NCI-H2107 (cell line): ENCODE data around the gene NOXO1.

Source experiments
- DNase-seq: peaks from one replicate; lab custom pipeline; 2025; lab: John Stamatoyannopoulos, UW

The NOXO1 gene

DNA sequence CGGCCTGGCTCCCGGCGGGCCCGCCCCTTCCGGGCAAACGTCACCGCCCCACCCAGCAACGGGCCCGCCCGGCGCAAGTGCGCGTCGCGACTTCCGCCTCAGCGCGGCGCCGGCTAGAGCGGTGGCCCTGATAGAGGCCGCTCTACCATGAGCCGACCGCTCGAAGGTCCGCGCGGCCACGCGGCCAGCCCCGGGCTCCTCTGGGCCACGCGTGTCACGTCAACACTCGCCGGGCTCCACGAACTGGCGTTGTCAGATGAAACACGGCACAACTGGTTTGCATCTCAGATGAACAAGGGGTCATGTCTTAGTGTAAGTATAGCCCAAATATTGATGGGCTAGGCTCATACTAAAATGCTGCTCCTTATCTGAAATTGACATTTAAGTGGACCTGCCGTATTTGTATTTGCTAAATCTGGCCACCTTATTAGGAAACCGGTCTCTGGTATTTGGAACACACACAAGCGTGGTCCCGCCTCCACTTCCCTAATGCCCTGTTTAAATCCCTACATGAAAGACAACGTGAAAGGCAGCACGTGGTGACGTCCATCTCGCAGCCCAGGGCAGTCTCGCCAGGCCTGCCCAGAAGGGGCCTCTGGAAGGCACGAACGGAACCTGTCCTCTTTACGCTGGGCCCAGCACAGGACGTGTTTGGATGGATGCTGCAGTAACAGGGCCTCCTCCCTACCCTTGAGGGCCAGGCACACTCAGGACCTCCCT is 28.7 kb upstream of the NOXO1 start, which contains the start of gene ZNF598:
TSS of gene ZNF598 (minus strand) at position 31 of the 720 bp plus-strand sequence.
- DNase-seq: peak; percentile 59

DNA sequence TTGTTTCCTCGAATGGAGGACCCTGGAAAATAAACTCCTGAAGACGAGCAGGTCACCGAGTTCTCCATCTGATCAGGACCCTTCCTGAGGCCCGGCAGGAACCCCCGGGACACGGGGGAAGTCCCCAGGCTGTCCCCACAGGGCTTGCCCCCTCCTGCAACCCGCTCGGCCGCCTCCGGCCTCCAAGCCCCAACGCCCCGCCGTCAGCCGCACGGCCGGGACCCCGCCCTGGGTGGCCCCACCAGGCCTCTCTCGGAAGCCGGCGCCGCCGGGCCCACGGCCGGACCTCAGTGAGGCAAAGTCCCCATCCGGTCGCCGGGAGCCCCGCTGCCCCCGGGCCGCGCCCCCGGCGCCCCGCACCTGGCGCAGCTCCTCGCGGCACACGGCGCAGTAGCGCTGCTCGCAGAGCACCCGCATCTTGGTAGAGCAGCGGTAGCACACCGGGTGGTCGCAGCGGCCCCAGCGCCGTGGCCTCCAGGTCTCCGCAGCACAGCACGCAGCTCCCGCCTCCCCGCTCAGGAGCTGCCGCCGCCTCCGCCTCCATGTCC is 28.0 kb upstream of the NOXO1 start:
- no peak for DNase-seq

DNA sequence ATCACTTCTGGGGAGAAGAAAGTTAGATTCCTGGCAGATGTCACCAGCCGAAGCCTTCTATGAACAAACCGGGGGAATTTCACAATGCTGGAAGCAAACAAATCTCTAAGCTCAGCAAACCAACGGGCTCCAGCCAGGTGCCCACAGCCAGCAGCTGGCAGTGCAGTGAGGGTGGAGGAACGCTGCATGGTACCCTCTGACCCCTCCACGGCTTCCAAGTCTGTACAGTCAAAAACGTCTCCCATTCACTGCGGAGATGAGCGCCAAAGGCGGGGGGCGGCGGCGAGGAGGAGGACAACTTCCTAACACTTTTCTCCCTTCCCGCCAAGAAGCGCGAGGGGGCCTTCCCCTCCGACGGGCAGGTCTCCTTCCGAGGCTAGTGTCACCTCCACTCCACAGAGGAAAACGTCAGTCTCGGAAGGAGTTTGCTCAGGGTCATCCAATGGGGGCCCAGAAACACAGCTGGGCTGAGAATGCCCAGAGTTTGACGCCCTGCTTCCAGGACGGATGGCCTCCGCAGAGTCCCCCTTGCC is 27.4 kb upstream of the NOXO1 start:
- DNase-seq: no peak

DNA sequence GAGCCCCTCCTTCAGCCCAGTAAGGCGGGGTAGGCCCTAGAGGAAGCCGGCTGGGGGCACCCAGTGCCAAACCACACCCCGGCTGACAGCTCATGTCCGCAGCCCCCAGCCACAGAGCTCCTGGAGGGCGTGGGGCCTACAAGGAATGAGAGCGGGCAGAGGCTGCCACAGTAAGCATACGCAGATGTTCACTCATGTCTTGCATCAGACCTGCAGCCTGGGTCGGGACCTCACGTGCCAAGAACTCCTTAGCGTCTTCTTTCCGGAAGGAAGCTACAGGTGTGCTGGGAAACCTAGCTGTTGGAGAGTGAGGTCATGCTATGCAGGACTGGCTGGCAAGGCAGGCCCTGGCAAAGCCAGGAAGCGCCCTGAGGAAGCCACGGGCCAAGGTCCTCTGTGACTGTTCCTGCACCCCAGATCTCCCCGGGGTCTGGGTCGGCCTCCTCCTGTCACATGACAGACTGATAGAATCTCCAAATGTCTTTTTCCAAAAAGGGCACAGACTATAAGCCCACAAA is 26.8 kb upstream of the NOXO1 start:
- DNase-seq: no peak

DNA sequence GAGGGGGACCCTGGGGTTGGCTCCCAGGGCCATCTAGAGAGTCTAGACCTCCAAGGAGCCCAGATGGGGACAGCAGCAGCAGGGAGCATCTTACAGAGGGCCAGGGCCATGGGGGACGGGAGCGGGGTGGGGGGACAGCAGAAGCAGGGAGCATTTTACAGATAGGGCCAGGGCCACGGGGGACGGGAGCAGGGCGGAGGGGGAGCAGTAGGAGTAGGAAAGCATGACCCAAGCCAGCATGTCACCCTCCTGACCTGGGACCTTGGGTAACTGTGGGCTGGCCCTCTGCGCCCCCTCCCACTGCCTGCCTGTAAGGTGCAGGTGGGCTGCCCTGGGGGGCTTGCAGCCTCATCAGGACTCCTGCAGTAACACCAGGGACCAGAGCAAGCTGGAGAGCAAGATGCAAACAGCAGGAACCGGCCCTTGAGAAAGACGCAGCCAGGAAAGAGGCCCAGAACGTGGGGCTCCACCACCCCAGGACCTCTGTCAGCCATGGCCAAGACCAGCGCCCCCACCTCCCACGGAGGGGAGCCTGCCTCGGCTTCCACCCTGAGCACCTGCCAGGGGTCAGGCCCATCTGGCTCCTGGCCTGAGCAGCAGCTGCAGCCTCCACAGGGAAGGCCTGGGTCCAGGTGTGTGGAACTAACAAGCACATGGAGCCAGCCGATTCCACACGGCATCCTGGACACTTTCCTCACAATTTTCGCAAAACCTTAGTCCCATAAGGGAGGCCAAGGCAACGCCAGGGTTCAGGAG is 26.0 kb upstream of the NOXO1 start:
- DNase-seq: no peak

DNA sequence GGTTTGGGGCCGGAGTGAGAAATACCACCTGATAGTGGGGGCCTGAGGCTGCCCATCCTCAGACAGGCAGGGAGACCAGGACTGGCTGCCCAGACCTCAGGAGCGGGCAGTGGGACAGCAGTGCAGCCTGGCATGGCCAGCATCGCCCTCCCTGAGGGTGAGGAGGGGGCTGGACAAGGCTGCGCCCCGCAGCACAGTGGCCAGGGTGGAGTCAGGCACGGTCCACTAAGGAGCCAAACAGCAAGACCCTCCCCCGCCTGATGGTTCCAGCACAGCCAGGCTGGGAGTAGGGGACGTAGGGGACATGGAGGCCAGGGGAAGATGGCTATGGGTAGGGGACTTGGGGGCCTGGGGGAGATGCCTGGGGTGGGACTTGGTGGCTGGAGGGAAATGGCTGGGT is 25.0 kb upstream of the NOXO1 start:
- no peak for DNase-seq

DNA sequence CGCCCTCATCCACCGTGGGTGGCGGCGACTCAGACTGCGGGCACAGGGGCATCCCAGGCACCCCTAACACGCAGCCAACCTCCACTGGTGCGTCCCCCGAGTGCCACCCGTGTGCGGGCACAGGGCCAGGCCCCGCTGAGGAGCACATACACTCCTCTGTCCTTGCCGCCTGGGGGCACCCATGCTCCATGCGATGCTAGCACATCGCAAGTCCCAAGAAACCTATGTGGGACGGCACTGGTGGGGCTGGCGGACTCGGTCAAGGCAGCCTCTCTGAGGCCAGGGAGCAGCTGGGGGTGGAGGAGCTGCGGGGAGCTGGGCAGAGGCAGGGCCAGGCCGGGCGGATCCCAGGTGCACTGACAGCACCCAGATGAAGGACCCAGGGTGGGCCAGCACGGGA is 24.4 kb upstream of the NOXO1 start:
- DNase-seq: peak; percentile 40

DNA sequence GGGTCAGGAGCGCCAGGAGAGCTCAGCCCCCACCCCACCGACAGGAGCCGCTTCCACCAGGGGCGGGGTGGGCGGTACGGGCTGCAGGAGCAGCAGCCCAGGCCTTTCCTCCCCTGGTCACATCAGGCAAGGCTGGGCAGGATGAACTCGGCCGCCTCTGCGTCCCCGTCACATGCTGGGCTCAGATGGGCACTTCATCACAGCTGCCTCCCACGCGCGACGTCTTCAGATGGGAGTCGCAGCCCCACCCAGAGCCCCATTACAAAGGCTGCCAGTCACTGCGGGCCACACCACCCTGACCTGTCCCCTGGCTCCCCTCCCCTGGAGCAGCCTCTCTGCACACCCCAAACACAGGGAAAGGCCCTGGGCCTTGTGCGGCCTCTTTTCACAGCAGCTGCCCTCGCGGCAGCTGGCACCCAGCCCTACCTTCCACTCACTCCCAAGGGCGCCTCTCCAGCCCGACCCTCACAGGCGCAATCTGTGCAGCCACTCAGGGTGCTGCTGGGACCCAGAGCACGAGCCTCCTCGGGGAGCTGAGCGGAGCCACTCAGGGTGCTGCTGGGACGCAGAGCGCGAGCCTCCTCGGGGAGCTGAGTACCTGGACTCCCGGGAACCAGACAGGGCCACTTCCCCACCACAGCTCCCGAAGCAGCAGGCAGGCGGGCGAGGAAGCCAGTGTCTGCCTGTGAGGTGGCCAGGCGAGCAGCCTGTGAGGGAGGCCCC is 23.7 kb upstream of the NOXO1 start:
- no peak for DNase-seq

DNA sequence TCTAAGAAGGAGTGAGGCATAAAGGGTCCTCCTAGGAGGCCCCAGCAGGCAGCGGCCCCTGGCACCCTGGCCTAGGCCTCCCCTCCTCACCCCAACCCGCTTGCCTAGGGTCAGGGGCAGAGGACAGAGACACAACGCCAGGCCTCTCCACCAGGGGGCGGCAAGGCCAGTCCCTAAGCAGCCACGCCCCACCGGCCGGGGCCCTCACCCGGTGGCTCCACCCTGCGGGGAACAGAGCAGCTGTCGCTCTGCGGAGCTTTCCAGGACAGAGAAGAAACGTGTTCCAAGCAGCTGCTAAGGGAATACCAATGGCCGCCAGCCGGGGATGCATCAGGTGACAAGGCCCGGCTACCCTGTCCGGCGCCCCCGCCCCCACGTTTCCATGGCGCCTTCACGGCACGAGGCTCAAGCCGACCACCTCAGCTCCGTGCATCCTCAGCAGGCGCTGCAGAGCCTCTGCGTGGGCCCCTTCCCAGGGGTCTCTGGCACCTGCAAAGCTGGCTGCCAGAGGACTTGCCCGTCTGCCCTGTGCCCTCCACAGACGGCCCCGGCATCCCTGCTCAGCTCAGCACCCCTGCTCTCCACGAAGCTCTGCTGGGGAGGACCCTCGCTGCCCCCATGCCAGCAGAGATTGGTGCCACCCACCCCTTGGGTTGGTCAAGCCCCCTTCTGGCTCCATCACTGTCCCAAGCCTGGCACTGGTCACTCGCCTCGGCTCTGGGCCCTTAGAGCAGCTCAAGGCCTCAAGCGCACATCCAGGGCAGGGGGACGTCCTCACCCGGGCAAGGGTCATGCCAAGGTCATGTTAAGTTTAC is 22.8 kb upstream of the NOXO1 start:
- DNase-seq: peak; percentile 88

DNA sequence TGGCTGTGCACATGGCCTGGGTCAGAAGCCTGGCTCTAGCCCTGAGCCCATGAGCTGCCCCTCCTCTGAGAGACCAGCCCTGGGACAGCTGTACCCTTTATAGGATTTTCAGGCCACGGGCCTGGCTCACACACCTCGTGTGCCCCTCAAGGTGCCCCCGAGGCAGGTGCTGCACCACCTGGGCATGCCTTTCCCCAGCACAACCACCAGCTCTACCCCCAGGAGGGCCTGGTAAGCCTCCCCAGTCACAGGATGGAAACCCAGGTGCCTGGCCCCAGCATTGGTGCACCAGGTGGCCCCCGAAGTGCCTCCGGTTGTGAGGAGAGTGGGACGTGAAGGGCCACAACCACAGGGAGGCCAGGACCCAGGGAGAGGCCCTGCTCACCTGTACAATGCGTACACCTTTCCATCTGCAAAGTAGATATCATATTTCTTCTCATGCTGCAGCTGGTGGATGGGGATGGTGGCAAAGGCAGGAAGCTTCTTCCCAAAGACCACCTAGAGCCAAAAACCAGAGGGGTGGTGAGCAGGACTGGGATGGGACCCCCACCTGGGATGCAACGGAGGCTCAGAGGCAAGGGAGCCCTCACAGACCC is 22.1 kb upstream of the NOXO1 start:
- DNase-seq: no peak

DNA sequence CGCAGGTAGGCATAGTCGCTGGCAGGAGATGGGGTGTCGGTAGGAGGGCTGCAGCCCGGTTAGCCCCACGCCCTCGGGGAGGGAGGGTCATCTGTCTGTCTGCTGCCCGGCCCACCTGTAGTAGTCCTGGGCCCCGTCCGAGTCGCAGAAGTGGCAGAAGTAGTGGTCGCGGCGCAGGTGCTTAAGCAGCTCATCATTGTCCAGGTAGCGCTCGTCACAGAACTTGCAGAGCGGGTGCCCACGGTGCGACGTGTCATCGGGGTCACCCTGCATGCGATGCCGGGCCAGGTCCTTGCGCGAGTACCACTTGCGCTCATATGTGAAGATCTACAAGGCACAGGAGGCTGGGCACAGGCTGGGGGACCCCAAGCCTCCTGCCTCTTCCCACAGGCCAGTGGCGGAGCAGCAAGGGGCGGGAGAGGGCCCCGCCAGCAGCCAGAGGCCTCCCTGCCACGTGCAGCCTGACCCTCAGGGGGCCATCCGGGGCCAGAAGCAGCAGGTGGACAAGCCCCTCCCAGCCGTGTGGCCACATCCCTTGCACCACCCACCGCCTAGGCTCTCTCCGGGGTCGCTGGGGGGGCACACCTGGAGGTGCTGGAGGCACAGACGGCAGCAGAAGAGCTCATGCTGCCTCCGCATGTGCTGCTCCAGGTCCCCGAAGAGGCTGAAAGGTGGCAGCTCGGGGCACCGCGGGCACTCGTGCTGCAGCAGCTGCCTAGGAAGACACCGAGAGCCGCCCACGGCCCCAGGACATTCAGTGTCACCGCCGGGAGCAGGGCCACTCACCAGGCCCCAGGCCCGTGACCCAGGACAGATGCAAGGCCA is 21.3 kb upstream of the NOXO1 start:
- no peak for DNase-seq

DNA sequence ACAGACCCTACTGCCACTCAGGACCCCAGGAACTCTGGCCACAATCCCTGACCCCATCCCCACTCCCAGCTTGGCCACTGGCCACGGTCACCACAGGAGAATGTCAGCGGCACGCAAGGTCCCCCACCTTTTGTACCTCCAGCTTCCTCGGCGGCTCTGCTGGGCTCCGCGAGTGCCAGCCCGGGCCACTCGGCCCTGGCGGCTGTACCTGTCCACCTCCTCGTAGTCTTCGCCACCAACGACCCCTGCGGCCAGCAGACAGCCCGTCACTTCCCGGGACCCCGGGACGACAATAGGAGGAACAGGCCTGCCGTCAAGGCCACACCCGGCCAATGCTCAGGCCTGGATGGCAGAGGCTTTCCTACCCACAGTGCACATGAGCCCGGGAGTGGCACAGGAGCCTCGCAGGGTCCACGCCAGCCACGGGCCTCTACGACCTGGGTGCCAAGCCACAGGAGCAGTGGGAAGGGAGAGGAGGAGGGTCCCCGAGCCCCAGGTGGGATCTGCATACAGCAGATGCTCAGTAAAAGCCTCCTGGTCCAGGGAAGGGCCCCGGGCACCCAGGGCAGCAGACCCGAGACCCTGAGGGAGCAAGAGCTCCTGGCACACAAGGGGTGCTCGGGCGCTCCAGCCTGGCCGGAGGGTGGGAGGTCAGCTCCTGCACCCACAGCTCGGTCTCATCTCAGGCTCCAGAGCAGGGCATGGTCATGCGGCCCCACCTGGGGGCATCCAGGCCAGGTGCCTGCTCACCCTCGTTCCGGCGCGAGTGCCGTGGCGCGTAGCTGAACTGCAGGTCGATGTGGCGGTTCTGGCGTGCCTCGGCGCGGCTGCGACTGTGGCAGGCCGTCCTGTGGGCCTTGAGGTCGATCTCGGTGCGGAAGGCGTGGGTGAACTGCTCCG is 20.4 kb upstream of the NOXO1 start:
- no peak for DNase-seq

DNA sequence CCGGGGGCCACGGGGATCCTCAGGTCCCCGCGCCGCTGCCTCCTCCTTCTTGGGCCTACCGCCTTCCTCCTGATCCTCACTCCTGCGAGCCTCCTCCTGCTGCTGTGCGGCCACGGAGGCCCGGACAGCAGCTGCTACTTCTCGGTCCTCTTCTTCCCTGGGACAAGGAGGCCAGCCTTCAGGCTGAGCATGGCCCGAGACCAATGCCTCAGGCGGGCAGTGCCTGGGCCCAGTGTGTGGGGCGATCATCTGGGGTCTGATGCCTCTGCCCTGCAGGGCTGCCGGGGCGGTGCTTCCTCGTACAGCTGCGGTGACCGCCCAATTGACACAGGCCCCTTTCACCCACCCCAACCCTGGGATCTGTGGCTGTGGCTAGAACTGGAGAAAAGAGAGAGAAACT is 19.8 kb upstream of the NOXO1 start:
- no peak for DNase-seq

DNA sequence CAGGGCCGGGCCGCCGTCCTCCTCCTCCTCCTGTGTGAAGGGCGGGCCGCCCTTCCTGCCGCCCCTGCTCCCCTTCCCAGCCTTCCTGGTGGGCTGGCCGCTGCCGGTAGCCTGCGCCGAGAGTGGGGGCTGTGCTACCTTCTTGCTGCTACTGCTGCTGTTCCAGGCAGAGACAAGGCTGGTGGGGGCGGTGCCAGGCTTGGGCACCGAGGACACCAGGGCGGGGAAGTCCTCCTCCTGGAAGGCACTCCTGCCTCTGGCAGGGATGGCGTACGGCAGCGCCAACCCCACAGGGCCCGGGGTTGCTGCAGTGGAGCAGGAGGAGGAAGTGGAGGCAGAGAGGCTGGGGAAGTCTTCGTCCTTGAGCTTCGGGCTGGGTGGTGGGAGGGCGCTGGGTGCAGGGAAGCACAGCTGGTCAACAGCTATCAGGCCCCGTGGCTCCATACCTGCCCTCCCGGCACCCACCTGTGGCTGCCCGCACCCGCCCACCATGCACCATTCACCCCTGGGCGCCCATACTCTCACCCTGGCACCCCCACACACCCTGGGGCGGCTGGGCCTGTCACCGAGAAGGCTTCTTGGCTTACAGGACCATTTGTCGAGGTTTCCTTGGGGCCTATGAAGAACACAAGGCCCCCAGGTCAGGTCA is 18.7 kb upstream of the NOXO1 start:
- no peak for DNase-seq

DNA sequence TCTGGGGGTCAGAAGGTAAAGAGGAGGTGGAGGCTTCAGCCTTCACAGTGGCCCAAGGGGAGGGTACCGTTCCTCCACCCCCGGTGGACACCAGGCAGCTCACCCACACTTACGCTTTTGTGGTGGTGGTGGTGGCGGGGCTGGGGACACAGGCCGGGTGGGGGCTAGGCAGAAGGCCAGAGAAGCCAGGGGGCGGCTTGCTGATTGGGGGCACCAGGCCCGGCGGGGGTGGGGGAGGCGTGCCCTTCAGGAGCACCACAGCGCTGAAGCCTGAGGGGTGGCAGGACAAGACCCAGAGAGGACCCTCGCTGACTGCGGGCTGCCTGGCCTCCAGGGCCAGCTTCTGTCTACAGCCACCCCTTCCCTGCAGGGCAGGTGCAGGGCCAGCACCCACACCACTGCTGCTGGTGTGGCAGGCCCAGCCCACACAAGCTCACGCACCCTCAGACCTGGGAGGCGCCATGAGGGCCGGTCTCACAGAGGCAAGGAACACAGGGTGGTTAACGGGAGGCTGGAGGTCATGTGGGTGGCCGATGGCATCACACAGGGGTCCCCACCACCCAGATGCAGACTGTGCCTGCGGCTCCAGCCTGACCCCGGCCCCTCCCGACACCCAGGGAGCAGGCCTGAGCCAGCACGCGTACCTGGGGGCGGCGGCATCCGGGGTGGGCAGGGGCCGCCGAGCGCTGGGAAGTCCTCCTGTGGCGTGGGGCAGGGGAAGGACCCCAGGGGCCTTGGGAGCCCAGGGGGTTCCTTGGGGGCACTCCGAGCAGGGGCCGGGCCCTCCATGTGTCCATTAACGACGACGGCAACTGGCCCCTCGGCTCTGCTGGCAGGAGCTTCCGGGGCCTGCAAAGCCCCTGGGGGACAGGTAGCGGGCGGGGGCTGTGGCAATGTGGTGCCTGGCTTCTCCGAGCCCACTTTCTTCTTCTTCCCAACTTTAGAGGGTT is 17.9 kb upstream of the NOXO1 start:
- DNase-seq: no peak

DNA sequence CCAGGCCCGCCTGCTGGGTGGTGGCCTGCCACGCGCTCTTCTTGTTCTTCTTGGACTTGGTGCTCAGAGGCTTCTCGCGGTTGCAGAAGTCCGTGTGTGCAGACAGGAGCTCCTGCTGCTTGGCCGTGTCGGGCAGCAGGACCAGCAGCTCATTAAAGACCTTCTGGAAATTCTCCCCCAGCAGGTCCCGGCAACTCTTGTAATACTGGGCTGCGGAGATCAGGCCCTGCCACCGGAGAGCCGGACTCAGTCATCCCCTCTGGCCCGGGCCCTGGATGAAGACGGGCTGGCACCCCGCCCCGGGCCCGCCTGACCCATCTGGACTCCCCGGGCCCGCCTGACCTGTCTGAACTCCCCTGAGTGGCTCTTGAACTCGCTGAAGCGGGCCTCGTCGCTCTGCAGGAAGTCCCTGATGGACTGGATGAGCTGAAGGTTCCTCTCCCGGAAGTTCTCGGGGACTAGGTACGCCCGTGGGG is 17.1 kb upstream of the NOXO1 start:
- DNase-seq: no peak
